Neuronal stem cell (in vitro differentiated cells): ENCODE results near the gene CEBPB.

Source experiments
- DNase-seq: peaks from one replicate; pipeline ENCODE4 v3.0.0-alpha.2; 2013; ENCODE audit warnings: low spot score
- H2AFZ ChIP-seq: one replicate; pipeline ENCODE4 v1.6.1; 2013; ENCODE audit warnings: mild to moderate bottlenecking, low read length, inconsistent platforms
- H2AK5ac ChIP-seq: 2 replicates; pipeline ENCODE4 v1.6.1; 2013; ENCODE audit warnings: low read depth, mild to moderate bottlenecking, inconsistent platforms, low read length, moderate library complexity, mixed read lengths
- H2BK120ac ChIP-seq: 2 replicates; pipeline ENCODE4 v1.6.1; 2013; ENCODE audit warnings: low read depth, mild to moderate bottlenecking, inconsistent platforms, low read length, moderate library complexity, mixed read lengths
- H2BK12ac ChIP-seq: one replicate; pipeline ENCODE4 v1.6.1; 2013; ENCODE audit warnings: low read length, inconsistent platforms
- H2BK15ac ChIP-seq: 2 replicates; pipeline ENCODE4 v1.6.1; 2013; ENCODE audit warnings: mild to moderate bottlenecking, low read length, inconsistent platforms, mixed read lengths
- H2BK5ac ChIP-seq: one replicate; pipeline ENCODE4 v1.6.1; 2013; ENCODE audit warnings: inconsistent platforms, mild to moderate bottlenecking, low read length, moderate library complexity
- H3K14ac ChIP-seq: one replicate; pipeline ENCODE4 v1.6.1; 2013; ENCODE audit warnings: low read length, inconsistent platforms
- H3K18ac ChIP-seq: 2 replicates; pipeline ENCODE4 v1.6.1; 2013; ENCODE audit warnings: low read length, inconsistent platforms
- H3K23ac ChIP-seq: 2 replicates; pipeline ENCODE4 v1.6.1; 2013; ENCODE audit warnings: low read depth, mild to moderate bottlenecking, mixed read lengths, low read length, inconsistent platforms; ENCODE audit not compliant: poor library complexity
- H3K27ac ChIP-seq: replicated peaks from 3 replicates; pipeline ENCODE4 v1.5.1; 2013; ENCODE audit warnings: low read length, inconsistent platforms
- H3K27me3 ChIP-seq, 3 experiments: 2 replicates each; pipeline ENCODE4 v1.6.1; 2013; ENCODE audit warnings: low read length in 3 of 3, mild to moderate bottlenecking in 2 of 3, inconsistent platforms in 1 of 3, low read depth in 1 of 3, mixed read lengths in 1 of 3, moderate library complexity in 1 of 3; ENCODE audit not compliant: control insufficient read depth in 3 of 3, insufficient read depth in 3 of 3
- H3K36me3 ChIP-seq, 2 donors: replicated peaks in 1 of 2; 2 replicates each; pipeline ENCODE4 v1.6.1; 2013; ENCODE audit warnings: low read length in 2 of 2; ENCODE audit not compliant: control insufficient read depth in 2 of 2, insufficient read depth in 2 of 2
- H3K4ac ChIP-seq: 2 replicates; pipeline ENCODE4 v1.6.1; 2013; ENCODE audit warnings: inconsistent platforms, mild to moderate bottlenecking, low read length, moderate library complexity
- H3K4me1 ChIP-seq, 2 donors: 1 replicate in 1 of 2; 2 replicates in 1 of 2; pipeline ENCODE4 v1.6.1; 2013; ENCODE audit warnings: low read length in 2 of 2, low read depth in 1 of 2; ENCODE audit not compliant: control insufficient read depth in 2 of 2, insufficient read depth in 1 of 2
- H3K4me2 ChIP-seq: one replicate; pipeline ENCODE4 v1.6.1; 2013; ENCODE audit warnings: mild to moderate bottlenecking, low read length, inconsistent platforms; ENCODE audit not compliant: insufficient read depth, poor library complexity, severe bottlenecking
- H3K4me3 ChIP-seq, 2 donors: 2 replicates each; pipeline ENCODE4 v1.5.1; 2013; ENCODE audit warnings: low read length in 2 of 2, mild to moderate bottlenecking in 2 of 2, inconsistent platforms in 1 of 2, moderate library complexity in 1 of 2
- H3K79me1 ChIP-seq: one replicate; pipeline ENCODE4 v1.6.1; 2013; ENCODE audit warnings: low read depth, mild to moderate bottlenecking, inconsistent platforms, low read length, moderate library complexity
- H3K9ac ChIP-seq: one replicate; pipeline ENCODE4 v1.6.1; 2013; ENCODE audit warnings: mild to moderate bottlenecking, low read depth, low read length, inconsistent platforms; ENCODE audit not compliant: poor library complexity
- H3K9me3 ChIP-seq, 2 donors: replicated peaks in 1 of 2; 2 replicates each; pipeline versions ENCODE3 to v1.6.1; 2013; ENCODE audit warnings: low read length in 2 of 2, mild to moderate bottlenecking in 2 of 2, inconsistent platforms in 1 of 2, low read depth in 1 of 2, mixed read lengths in 1 of 2, moderate library complexity in 1 of 2; ENCODE audit not compliant: control insufficient read depth in 2 of 2, insufficient read depth in 1 of 2
- H4K8ac ChIP-seq: one replicate; pipeline ENCODE4 v1.6.1; 2013; ENCODE audit warnings: low read depth, mild to moderate bottlenecking, inconsistent platforms, low read length, moderate library complexity
- H4K91ac ChIP-seq: one replicate; pipeline ENCODE4 v1.6.1; 2013; ENCODE audit warnings: low read length, low read depth, mild to moderate bottlenecking, inconsistent platforms; ENCODE audit not compliant: poor library complexity
- WGBS, 2 donors: extraction: QIAGEN DNeasy Blood & Tissue Kit; methylation state at CpG; one replicate each; pipeline ENCODE4 v1.1.7; 2013; ENCODE audit warnings: missing lambda C conversion rate in 2 of 2, mixed read lengths in 1 of 2; ENCODE audit not compliant: insufficient read length in 2 of 2, insufficient replicate concordance in 1 of 2; ENCODE audit errors: extremely low coverage in 2 of 2; 5-methylcytosine and 5-hydroxymethylcytosine counted together

CEBPB gene

GRCh38 chr20:50142812-50143211, 47.8 kb upstream of the CEBPB start:
- Histone ChIP-seq H3K4me3 (no peak overlapping the region), H3K9me3 (no peaks in the 10 kb centered on the region), H3K79me1 (peaks cover 10% of the 10 kb centered on the region), H2AFZ (no peak overlapping the region), H3K18ac (no peak overlapping the region), H3K27me3 (no peaks in the 10 kb centered on the region), H2BK5ac (no peak overlapping the region), H3K14ac (no peak overlapping the region), H2BK120ac (no peak overlapping the region), H3K4ac (no peak overlapping the region), H2AK5ac (no peak overlapping the region), H3K36me3 (peaks cover 23 to 73% of the 10 kb centered on the region in 2 donors), H2BK12ac (no peak overlapping the region), H3K4me2 (no peak overlapping the region), H4K91ac (no peak overlapping the region), H3K27ac (no peak overlapping the region), H4K8ac (no peak overlapping the region), H3K23ac (peak overlapping the region; percentile 43), H3K4me1 (peaks cover 8 to 12% of the 10 kb centered on the region in 2 donors), H3K9ac (no peak overlapping the region), H2BK15ac (no peak overlapping the region)
- no peak for DNase-seq
- no CpG with 5 or more reads among the region's 6 CpGs for WGBS, 2 donors

- Histone ChIP-seq H4K91ac (no peak overlapping the region), H2BK120ac (no peak overlapping the region), H3K18ac (no peak overlapping the region), H3K4me3 (no peak overlapping the region), H2BK12ac (no peak overlapping the region), H3K23ac (no peak overlapping the region), H3K4me1 (peaks cover 8 to 12% of the 10 kb centered on the region in 2 donors), H3K27ac (no peak overlapping the region), H3K14ac (no peak overlapping the region), H3K9me3 (no peaks in the 10 kb centered on the region), H3K27me3 (no peaks in the 10 kb centered on the region), H2AK5ac (no peak overlapping the region), H2BK15ac (no peak overlapping the region), H2BK5ac (no peak overlapping the region), H3K4ac (no peak overlapping the region), H2AFZ (no peak overlapping the region), H4K8ac (no peak overlapping the region), H3K36me3 (peaks cover 23 to 74% of the 10 kb centered on the region in 2 donors), H3K79me1 (peaks cover 10% of the 10 kb centered on the region), H3K4me2 (no peak overlapping the region), H3K9ac (no peak overlapping the region)
- no CpG with 5 or more reads among the region's 4 CpGs for WGBS, 2 donors
- DNase-seq, result no peak
Measured at GRCh38 chr20:50144362-50144761, 46.3 kb upstream of the CEBPB start.

GRCh38 chr20:50145566-50145965, 45.1 kb upstream of the CEBPB start:
- no CpG with 5 or more reads among the region's 6 CpGs for WGBS, 2 donors
- Histone ChIP-seq H3K36me3 (peaks cover 21 to 77% of the 10 kb centered on the region in 2 donors), H2BK120ac (no peak overlapping the region), H2BK5ac (peak overlapping the region; percentile 47), H3K79me1 (peaks cover 10% of the 10 kb centered on the region), H3K27me3 (no peaks in the 10 kb centered on the region), H3K18ac (no peak overlapping the region), H2BK15ac (no peak overlapping the region), H3K9me3 (no peaks in the 10 kb centered on the region), H3K4me3 (no peak overlapping the region), H4K8ac (no peak overlapping the region), H3K4me1 (peaks cover 8 to 12% of the 10 kb centered on the region in 2 donors), H3K23ac (peak overlapping the region; percentile 26), H3K27ac (no peak overlapping the region), H2AFZ (no peak overlapping the region), H3K4me2 (no peak overlapping the region), H3K14ac (no peak overlapping the region), H3K9ac (no peak overlapping the region), H2BK12ac (no peak overlapping the region), H2AK5ac (no peak overlapping the region), H3K4ac (no peak overlapping the region), H4K91ac (no peak overlapping the region)
- no peak for DNase-seq

GRCh38 chr20:50146214-50146613, 44.4 kb upstream of the CEBPB start:
- Histone ChIP-seq H3K18ac (peak overlapping the region; percentile 27), H3K4me1 (peaks cover 8 to 12% of the 10 kb centered on the region in 2 donors), H2BK5ac (peak overlapping the region; percentile 47), H3K4me2 (no peak overlapping the region), H3K14ac (no peak overlapping the region), H3K4me3 (no peak overlapping the region), H3K9me3 (no peaks in the 10 kb centered on the region), H4K91ac (no peak overlapping the region), H3K36me3 (peaks cover 22 to 76% of the 10 kb centered on the region in 2 donors), H3K27me3 (no peaks in the 10 kb centered on the region), H3K79me1 (peaks cover 11% of the 10 kb centered on the region), H2AK5ac (peak overlapping the region; percentile 95), H2AFZ (no peak overlapping the region), H2BK12ac (peak overlapping the region; percentile 65), H2BK15ac (no peak overlapping the region), H3K23ac (peak overlapping the region; percentile 26), H2BK120ac (no peak overlapping the region), H3K9ac (no peak overlapping the region), H3K27ac (no peak overlapping the region), H3K4ac (no peak overlapping the region), H4K8ac (peak overlapping the region; percentile 19)
- WGBS, 2 donors, result no CpG with 5 or more reads among the region's 6 CpGs
- no peak for DNase-seq
